ENCODE measurements around the gene KDM3A. TPM values are rescaled to one million over a fixed set of nuclear protein-coding genes. Genes with fewer than 3 reads are reported as not detected.

Gene KDM3A
- total RNA-seq (48.1 TPM), polyA plus RNA-seq (ENCODE audit: insufficient read depth in 1 of 8, insufficient read length in 8 of 8, low replicate concordance in 1 of 8) (10 to 100 TPM; 45.6 to 52.5 (median 50.1) TPM)
- long read RNA-seq, donor 1, result 0 reads
- long read RNA-seq, donor 2, full-length matches to known transcripts, result 1 of 1 reads
- long read RNA-seq, donor 2, partial matches to known transcripts, result 0 of 1 reads
- long read RNA-seq, donor 2, other reads (novel, unspliced or antisense), result 0 of 1 reads
- long read RNA-seq, donor 3, full-length matches to known transcripts, result 7 of 53 reads
- long read RNA-seq, donor 3, partial matches to known transcripts, result 46 of 53 reads
- long read RNA-seq, donor 3, other reads (novel, unspliced or antisense), result 0 of 53 reads
- long read RNA-seq, donor 4, partial matches to known transcripts, result 0 of 2 reads
- long read RNA-seq, donor 4, other reads (novel, unspliced or antisense), result 0 of 2 reads
- long read RNA-seq, donor 5, full-length matches to known transcripts, result 3 of 35 reads
- long read RNA-seq, donor 5, partial matches to known transcripts, result 32 of 35 reads
- long read RNA-seq, donor 5, other reads (novel, unspliced or antisense), result 0 of 35 reads
- long read RNA-seq, donor 6, full-length matches to known transcripts, result 5 of 33 reads
- long read RNA-seq, donor 6, partial matches to known transcripts, result 28 of 33 reads
- long read RNA-seq, donor 6, other reads (novel, unspliced or antisense), result 0 of 33 reads
- long read RNA-seq, donor 7, full-length matches to known transcripts, result 1 of 1 reads
- long read RNA-seq, donor 7, partial matches to known transcripts, result 0 of 1 reads
- long read RNA-seq, donor 7, other reads (novel, unspliced or antisense), result 0 of 1 reads
- long read RNA-seq, donor 8, full-length matches to known transcripts, result 3 of 3 reads
- long read RNA-seq, donor 8, partial matches to known transcripts, result 0 of 3 reads
- long read RNA-seq, donor 8, other reads (novel, unspliced or antisense), result 0 of 3 reads
- long read RNA-seq, donor 9, partial matches to known transcripts, result 5 of 6 reads
- long read RNA-seq, donor 9, other reads (novel, unspliced or antisense), result 0 of 6 reads
- long read RNA-seq, donor 10, full-length matches to known transcripts, result 2 of 2 reads
- long read RNA-seq, donor 10, partial matches to known transcripts, result 0 of 2 reads
- long read RNA-seq, donor 10, other reads (novel, unspliced or antisense), result 0 of 2 reads
- long read RNA-seq, donor 11, full-length matches to known transcripts, result 3 of 15 reads
- long read RNA-seq, donor 11, partial matches to known transcripts, result 12 of 15 reads
- long read RNA-seq, donor 11, other reads (novel, unspliced or antisense), result 0 of 15 reads

- Histone ChIP-seq H3K4me1 (ENCODE audit: control insufficient read depth, insufficient read depth, low read length) (peaks cover 9% of the 10 kb centered on the region), H3K4me3 (ENCODE audit: low read length) (peak within 1 kb of the TSS; percentile 74), H3K27me3 (ENCODE audit: control insufficient read depth, insufficient read depth, low read length) (peaks cover 3% of the 10 kb centered on the region), H3K27ac (ENCODE audit: low read length) (peak within 1 kb of the TSS; percentile 98), H3K36me3 (ENCODE audit: control insufficient read depth, insufficient read depth, low read length) (peaks cover 12% of the 10 kb centered on the region), H3K9me3 (replicated peaks; ENCODE audit: control insufficient read depth, low read depth, low read length) (peaks cover 15% of the 10 kb centered on the region)
- WGBS (ENCODE audit: insufficient coverage), result 1% methylated on average over 47 of the region's 51 CpGs
- peak; percentile 100 for DNase-seq
These were observed at the start of gene KDM3A for GRCh38 chr2:86440631-86441391. Gene KDM3A, plus strand, starts transcription at chr2:86441371. Its CDS starts 677 bp downstream, at chr2:86442048.

GRCh38 chr2:86392873-86393518 lies 48.2 kb upstream of the KDM3A start:
- peak overlapping the region; percentile 49 for H3K27ac ChIP-seq (ENCODE audit: low read length)
- no peaks in the 10 kb centered on the region for H3K9me3 ChIP-seq (replicated peaks; ENCODE audit: control insufficient read depth, low read depth, low read length)
- no peak for DNase-seq
- H3K27me3 ChIP-seq (ENCODE audit: control insufficient read depth, insufficient read depth, low read length), result no peaks in the 10 kb centered on the region
- 74% methylated on average over 2 of the region's 6 CpGs for WGBS (ENCODE audit: insufficient coverage)
- H3K4me3 ChIP-seq (ENCODE audit: low read length), result no peak overlapping the region
- no peaks in the 10 kb centered on the region for H3K36me3 ChIP-seq (ENCODE audit: control insufficient read depth, insufficient read depth, low read length)
- peaks cover 20% of the 10 kb centered on the region for H3K4me1 ChIP-seq (ENCODE audit: control insufficient read depth, insufficient read depth, low read length)

GRCh38 chr2:86393521-86394491 lies 47.4 kb upstream of the KDM3A start:
- H3K9me3 ChIP-seq (replicated peaks; ENCODE audit: control insufficient read depth, low read depth, low read length), result no peaks in the 10 kb centered on the region
- H3K4me3 ChIP-seq (ENCODE audit: low read length), result no peak overlapping the region
- no peaks in the 10 kb centered on the region for H3K36me3 ChIP-seq (ENCODE audit: control insufficient read depth, insufficient read depth, low read length)
- DNase-seq, result peak; percentile 73
- H3K27me3 ChIP-seq (ENCODE audit: control insufficient read depth, insufficient read depth, low read length), result no peaks in the 10 kb centered on the region
- peaks cover 20% of the 10 kb centered on the region for H3K4me1 ChIP-seq (ENCODE audit: control insufficient read depth, insufficient read depth, low read length)
- no CpG with 5 or more reads among the region's 1 CpG for WGBS (ENCODE audit: insufficient coverage)
- H3K27ac ChIP-seq (ENCODE audit: low read length), result peak overlapping the region; percentile 49

GRCh38 chr2:86396291-86396785 lies 44.8 kb upstream of the KDM3A start:
- Histone ChIP-seq H3K27me3 (ENCODE audit: control insufficient read depth, insufficient read depth, low read length) (no peaks in the 10 kb centered on the region), H3K4me3 (ENCODE audit: low read length) (no peak overlapping the region), H3K36me3 (ENCODE audit: control insufficient read depth, insufficient read depth, low read length) (no peaks in the 10 kb centered on the region), H3K4me1 (ENCODE audit: control insufficient read depth, insufficient read depth, low read length) (peaks cover 26% of the 10 kb centered on the region), H3K27ac (ENCODE audit: low read length) (peak overlapping the region; percentile 38), H3K9me3 (replicated peaks; ENCODE audit: control insufficient read depth, low read depth, low read length) (no peaks in the 10 kb centered on the region)
- DNase-seq, result peak; percentile 53
- WGBS (ENCODE audit: insufficient coverage), result no CpG with 5 or more reads among the region's 6 CpGs

GRCh38 chr2:86397986-86398385 lies 43.2 kb upstream of the KDM3A start:
- no peak for DNase-seq
- no peaks in the 10 kb centered on the region for H3K9me3 ChIP-seq (replicated peaks; ENCODE audit: control insufficient read depth, low read depth, low read length)
- 39% methylated on average over 2 of the region's 6 CpGs for WGBS (ENCODE audit: insufficient coverage)

GRCh38 chr2:86398500-86399474 lies 42.4 kb upstream of the KDM3A start:
- H3K27me3 ChIP-seq (ENCODE audit: control insufficient read depth, insufficient read depth, low read length), result no peaks in the 10 kb centered on the region
- peaks cover 12% of the 10 kb centered on the region for H3K4me1 ChIP-seq (ENCODE audit: control insufficient read depth, insufficient read depth, low read length)
- H3K27ac ChIP-seq (ENCODE audit: low read length), result no peak overlapping the region
- H3K4me3 ChIP-seq (ENCODE audit: low read length), result no peak overlapping the region
- 76% methylated on average over 6 of the region's 7 CpGs for WGBS (ENCODE audit: insufficient coverage)
- H3K36me3 ChIP-seq (ENCODE audit: control insufficient read depth, insufficient read depth, low read length), result no peaks in the 10 kb centered on the region
- no peaks in the 10 kb centered on the region for H3K9me3 ChIP-seq (replicated peaks; ENCODE audit: control insufficient read depth, low read depth, low read length)
- DNase-seq, result no peak

More at GRCh38 chr2:86397986-86398385, 43.2 kb upstream of the KDM3A start:
- H3K27ac ChIP-seq (ENCODE audit: low read length), result no peak overlapping the region
- no peak overlapping the region for H3K4me3 ChIP-seq (ENCODE audit: low read length)
- H3K27me3 ChIP-seq (ENCODE audit: control insufficient read depth, insufficient read depth, low read length), result no peaks in the 10 kb centered on the region
- no peaks in the 10 kb centered on the region for H3K36me3 ChIP-seq (ENCODE audit: control insufficient read depth, insufficient read depth, low read length)
- H3K4me1 ChIP-seq (ENCODE audit: control insufficient read depth, insufficient read depth, low read length), result peaks cover 19% of the 10 kb centered on the region

- Histone ChIP-seq H3K4me1 (ENCODE audit: control insufficient read depth, insufficient read depth, low read length) (peaks cover 11% of the 10 kb centered on the region), H3K36me3 (ENCODE audit: control insufficient read depth, insufficient read depth, low read length) (no peaks in the 10 kb centered on the region), H3K9me3 (replicated peaks; ENCODE audit: control insufficient read depth, low read depth, low read length) (no peaks in the 10 kb centered on the region), H3K4me3 (ENCODE audit: low read length) (no peak overlapping the region), H3K27me3 (ENCODE audit: control insufficient read depth, insufficient read depth, low read length) (no peaks in the 10 kb centered on the region), H3K27ac (ENCODE audit: low read length) (no peak overlapping the region)
- WGBS (ENCODE audit: insufficient coverage), result no CpG with 5 or more reads among the region's 1 CpG
- no peak for DNase-seq
These were observed 40.9 kb upstream of the KDM3A start for GRCh38 chr2:86400321-86400720.

All from muscle of leg (tissue), 16 donors.